Cardiac septum (tissue), 1 donor: ENCODE measurements around the gene CHST3. TPM values are rescaled to one million over a fixed set of nuclear protein-coding genes. Genes with fewer than 3 reads are reported as not detected.
"Not testable (repeated sequence)": the region's sequence is repeated elsewhere in the genome, so short reads cannot be mapped to it uniquely, and the experiment has no call there.

ENCODE experiments used
- DNase-seq: peaks from one replicate; pipeline ENCODE4 v3.0.0-alpha.2; 2020; ENCODE audit warnings: low spot score
- intact Hi-C: fragments of 100-400 bp; cut with DNase I; formaldehyde crosslinking; loops from one replicate; pipeline ENCODE4 v1.14.0; 2022
- total RNA-seq: library from RNA; stranded (reverse); fragmentation: NEBNext Ultra II Directional; extraction: Animal tissue kit (Norgen Biotek cat#: 25700); gene quantifications from one replicate; pipeline ENCODE4 v1.2.1, GENCODE V29; 2021
- donor health status: DM: no; HTN: no; CAD: no.

Gene CHST3
- total RNA-seq, 1 donor from 2014 or later = 24.4 TPM

- DNase-seq = no peak
- intact Hi-C loops = no loop called here
Measured at GRCh38 chr10:71982269-71983178, 18.3 kb downstream of the CHST3 start.

- DNase-seq = no peak
- intact Hi-C loops = no loop called here
Measured at GRCh38 chr10:71984126-71984808, 20.1 kb downstream of the CHST3 start.

- no peak for DNase-seq
- intact Hi-C loops = no loop called here
Measured at GRCh38 chr10:71984809-71985388, 20.7 kb downstream of the CHST3 start.

- intact Hi-C loops = no loop called here
Measured at GRCh38 chr10:71985542-71986250, 21.5 kb downstream of the CHST3 start.

GRCh38 chr10:71988895-71989294 is 24.7 kb downstream of the CHST3 start:
- intact Hi-C loops, DNase-seq: not testable (repeated sequence)

More at GRCh38 chr10:71985542-71986250, 21.5 kb downstream of the CHST3 start:
- DNase-seq = no peak

- intact Hi-C loops = no loop called here
- DNase-seq = no peak
Measured at GRCh38 chr10:71989661-71990454, 25.7 kb downstream of the CHST3 start.

- DNase-seq = no peak
- intact Hi-C loops = no loop called here
Measured at GRCh38 chr10:71990706-71991269, 26.6 kb downstream of the CHST3 start.

- DNase-seq = no peak
- intact Hi-C loops = loop anchor here (5.0 kb wide), 1 partner anchor 33 kb away; the partner anchor contains the start of gene CHST3
Measured at GRCh38 chr10:71995449-71995848, 31.3 kb downstream of the CHST3 start.

GRCh38 chr10:71995887-71996575 is 31.8 kb downstream of the CHST3 start:
- no peak for DNase-seq
- intact Hi-C loops = loop anchor here (5.0 kb wide), 1 partner anchor 34 kb away; the partner anchor contains the start of gene CHST3

GRCh38 chr10:71996592-71997371 is 32.6 kb downstream of the CHST3 start:
- no peak for DNase-seq
- intact Hi-C loops = loop anchor here (5.0 kb wide), 1 partner anchor 34 kb away; the partner anchor contains the start of gene CHST3

GRCh38 chr10:71998119-71998839 is 34.1 kb downstream of the CHST3 start:
- intact Hi-C loops = loop anchor here (5.0 kb wide), 1 partner anchor 36 kb away; the partner anchor contains the start of gene CHST3
- DNase-seq = peak; percentile 85

- DNase-seq = no peak
- intact Hi-C loops = loop anchor here (5.0 kb wide), 1 partner anchor 37 kb away; the partner anchor contains the start of gene CHST3
Measured at GRCh38 chr10:71998840-71999194, 34.6 kb downstream of the CHST3 start.

GRCh38 chr10:71999360-72000072 is 35.3 kb downstream of the CHST3 start:
- peak; percentile 86 for DNase-seq
- intact Hi-C loops = loop anchor here (5.0 kb wide), 1 partner anchor 37 kb away; the partner anchor contains the start of gene CHST3

- intact Hi-C loops = no loop called here
- no peak for DNase-seq
Measured at GRCh38 chr10:72000073-72001032, 36.2 kb downstream of the CHST3 start.

- no peak for DNase-seq
- intact Hi-C loops = no loop called here
Measured at GRCh38 chr10:72001033-72001395, 36.8 kb downstream of the CHST3 start.
